Esophagus muscularis mucosa (tissue), 4 donors: Measurements from ENCODE around the gene PPARG.

Experiments
- EP300 ChIP-seq: sonication (generic); formaldehyde crosslinking; IDR thresholded peaks from one replicate; pipeline ENCODE4 v1.6.1; 2017; ENCODE audit warnings: antibody characterized with exemption
- POLR2A ChIP-seq: fragments of 450-650 bp; IDR thresholded peaks from one replicate; pipeline ENCODE4 v1.6.1; 2017; ENCODE audit warnings: antibody characterized with exemption, moderate library complexity, mild to moderate bottlenecking, low read depth
- POLR2AphosphoS5 ChIP-seq, 2 donors: sonication (generic); formaldehyde crosslinking; IDR thresholded peaks; one replicate each; pipeline ENCODE4 v1.6.1; 2017; ENCODE audit warnings: antibody characterized with exemption in 2 of 2
- TF ChIP-seq, protein P1 (sequence below), 3 experiments: fragments of 200-600 bp in 2 of 3; fragments of 450-650 bp in 1 of 3; sonication (generic) in 2 of 3; IDR thresholded peaks; one replicate each; pipeline ENCODE4 v1.5.1; 2017 to 2019; ENCODE audit warnings: antibody characterized with exemption in 3 of 3, mild to moderate bottlenecking in 2 of 3, moderate library complexity in 1 of 3

DNA sequence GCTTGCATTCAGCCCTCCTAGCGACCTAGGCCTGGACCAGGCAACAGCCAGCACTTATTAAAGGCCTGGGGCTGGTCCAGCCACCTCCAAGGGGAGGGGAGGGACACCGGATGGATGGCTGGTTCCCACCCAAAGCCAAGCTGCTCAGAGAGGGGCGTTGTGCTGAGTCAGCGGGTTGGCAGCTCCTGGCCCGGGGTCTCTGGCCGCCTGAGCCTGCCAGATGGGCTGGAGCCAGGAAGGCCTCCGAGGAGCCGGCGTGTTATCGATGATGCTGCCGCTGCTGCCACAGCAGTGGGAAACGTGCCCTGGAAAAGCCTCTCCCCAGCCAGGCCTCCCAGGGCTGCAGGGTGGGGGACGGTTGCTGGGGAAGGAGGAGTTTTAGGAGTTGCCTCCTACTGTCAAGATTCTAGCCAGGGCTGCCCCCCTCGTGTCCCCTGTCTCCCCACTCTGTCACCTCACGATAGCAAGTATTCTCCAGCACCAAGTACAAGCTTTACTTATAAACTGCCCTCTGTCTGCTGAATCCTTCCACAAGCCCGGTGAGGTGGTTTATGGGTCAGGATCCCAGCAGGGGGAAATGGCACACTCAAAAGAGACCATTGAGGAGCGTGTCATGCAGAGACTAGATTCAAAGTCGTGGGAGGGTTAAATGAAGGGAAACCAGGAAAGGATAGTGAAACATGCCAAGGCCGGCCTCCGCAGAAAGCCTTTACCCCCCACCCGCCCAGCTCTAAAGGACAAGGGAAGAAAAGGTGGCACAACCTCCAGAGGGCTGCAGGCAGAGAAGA is 152.3 kb downstream of the PPARG start:
- TF ChIP-seq, protein P1, sequence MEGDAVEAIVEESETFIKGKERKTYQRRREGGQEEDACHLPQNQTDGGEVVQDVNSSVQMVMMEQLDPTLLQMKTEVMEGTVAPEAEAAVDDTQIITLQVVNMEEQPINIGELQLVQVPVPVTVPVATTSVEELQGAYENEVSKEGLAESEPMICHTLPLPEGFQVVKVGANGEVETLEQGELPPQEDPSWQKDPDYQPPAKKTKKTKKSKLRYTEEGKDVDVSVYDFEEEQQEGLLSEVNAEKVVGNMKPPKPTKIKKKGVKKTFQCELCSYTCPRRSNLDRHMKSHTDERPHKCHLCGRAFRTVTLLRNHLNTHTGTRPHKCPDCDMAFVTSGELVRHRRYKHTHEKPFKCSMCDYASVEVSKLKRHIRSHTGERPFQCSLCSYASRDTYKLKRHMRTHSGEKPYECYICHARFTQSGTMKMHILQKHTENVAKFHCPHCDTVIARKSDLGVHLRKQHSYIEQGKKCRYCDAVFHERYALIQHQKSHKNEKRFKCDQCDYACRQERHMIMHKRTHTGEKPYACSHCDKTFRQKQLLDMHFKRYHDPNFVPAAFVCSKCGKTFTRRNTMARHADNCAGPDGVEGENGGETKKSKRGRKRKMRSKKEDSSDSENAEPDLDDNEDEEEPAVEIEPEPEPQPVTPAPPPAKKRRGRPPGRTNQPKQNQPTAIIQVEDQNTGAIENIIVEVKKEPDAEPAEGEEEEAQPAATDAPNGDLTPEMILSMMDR (IDR thresholded peaks at IDR 0.05), result no peak
- TF ChIP-seq POLR2AphosphoS5 (IDR thresholded peaks at IDR 0.05), result no peak
- no peak for TF ChIP-seq POLR2A
- no peak for TF ChIP-seq EP300
